Measurements from ENCODE around the gene RNF11. TPM values are rescaled to one million over a fixed set of nuclear protein-coding genes. Genes with fewer than 3 reads are reported as not detected.

Gene RNF11
- total and polyA plus RNA-seq, 11 donors, result 42.4 to 143 (median 107) TPM

DNA sequence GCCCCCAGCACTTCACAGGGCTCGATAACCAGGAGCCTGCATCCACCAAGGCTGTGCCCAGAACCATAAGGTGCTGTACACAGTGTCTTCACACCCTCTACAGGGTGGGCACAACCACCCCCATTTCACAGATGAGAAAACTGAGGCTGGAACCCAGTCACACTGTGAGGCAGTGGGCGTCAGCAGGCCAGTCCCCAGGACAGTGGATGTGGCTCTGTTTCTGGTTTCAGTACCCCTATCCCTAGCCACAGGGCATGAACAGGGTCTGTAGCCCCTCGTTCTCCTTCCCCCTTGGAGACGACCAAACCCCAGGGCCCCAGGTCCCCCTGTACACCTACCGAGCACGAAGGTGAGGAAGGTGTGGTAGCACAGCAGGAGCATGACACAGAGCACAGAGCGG lies 66.7 kb downstream of the RNF11 start:
- H3K27ac ChIP-seq, result no peak overlapping the region
- no peaks in the 10 kb centered on the region for H3K36me3 ChIP-seq
- H3K27me3 ChIP-seq, result no peaks in the 10 kb centered on the region
- ATAC-seq (no peak), DNase-seq (no peak)
- H3K9me3 ChIP-seq, result no peaks in the 10 kb centered on the region
- WGBS, 4 donors, result 83 to 88% (median 86%) methylated on average over 6 to 7 of the region's 7 CpGs
- H3K4me3 ChIP-seq, result no peak overlapping the region
- H3K4me1 ChIP-seq, result peaks cover 0 to 17% (median 0%) of the 10 kb centered on the region in 12 donors
- intact Hi-C loops (cut with DNase I), result no loop called here
- TF ChIP-seq, protein P1, sequence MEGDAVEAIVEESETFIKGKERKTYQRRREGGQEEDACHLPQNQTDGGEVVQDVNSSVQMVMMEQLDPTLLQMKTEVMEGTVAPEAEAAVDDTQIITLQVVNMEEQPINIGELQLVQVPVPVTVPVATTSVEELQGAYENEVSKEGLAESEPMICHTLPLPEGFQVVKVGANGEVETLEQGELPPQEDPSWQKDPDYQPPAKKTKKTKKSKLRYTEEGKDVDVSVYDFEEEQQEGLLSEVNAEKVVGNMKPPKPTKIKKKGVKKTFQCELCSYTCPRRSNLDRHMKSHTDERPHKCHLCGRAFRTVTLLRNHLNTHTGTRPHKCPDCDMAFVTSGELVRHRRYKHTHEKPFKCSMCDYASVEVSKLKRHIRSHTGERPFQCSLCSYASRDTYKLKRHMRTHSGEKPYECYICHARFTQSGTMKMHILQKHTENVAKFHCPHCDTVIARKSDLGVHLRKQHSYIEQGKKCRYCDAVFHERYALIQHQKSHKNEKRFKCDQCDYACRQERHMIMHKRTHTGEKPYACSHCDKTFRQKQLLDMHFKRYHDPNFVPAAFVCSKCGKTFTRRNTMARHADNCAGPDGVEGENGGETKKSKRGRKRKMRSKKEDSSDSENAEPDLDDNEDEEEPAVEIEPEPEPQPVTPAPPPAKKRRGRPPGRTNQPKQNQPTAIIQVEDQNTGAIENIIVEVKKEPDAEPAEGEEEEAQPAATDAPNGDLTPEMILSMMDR (IDR thresholded peaks at IDR 0.05), result no peak
- TF ChIP-seq POLR2A (IDR thresholded peaks at IDR 0.05), result no peak

DNA sequence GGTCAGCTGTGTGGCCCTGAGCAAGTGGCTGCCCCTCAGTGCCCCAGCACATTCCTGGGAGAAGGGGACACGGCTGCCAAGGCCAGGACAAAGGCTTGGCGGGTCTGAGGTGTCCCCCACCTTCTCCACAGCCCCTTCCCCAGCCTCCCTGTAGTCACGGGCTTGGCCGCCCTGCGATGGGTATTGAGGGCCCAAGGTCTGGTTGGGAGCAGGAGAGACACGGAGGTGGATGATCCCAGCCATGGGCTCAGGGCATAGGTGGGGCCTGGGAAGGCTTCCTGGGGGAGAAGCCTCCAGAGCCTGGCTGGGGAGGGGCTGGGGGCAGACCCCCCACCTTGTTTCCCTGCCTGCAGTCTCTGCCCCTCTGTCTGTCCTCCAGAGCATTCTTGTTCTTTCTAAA lies 67.2 kb downstream of the RNF11 start:
- intact Hi-C loops (cut with DNase I), result no loop called here
- 80 to 96% (median 94%) methylated on average over 1 to 6 of the region's 6 CpGs for WGBS, 4 donors
- H3K36me3 ChIP-seq, result no peaks in the 10 kb centered on the region
- peaks cover 0 to 17% (median 0%) of the 10 kb centered on the region in 12 donors for H3K4me1 ChIP-seq
- no peaks in the 10 kb centered on the region for H3K27me3 ChIP-seq
- ATAC-seq (no peak), DNase-seq (no peak)
- no peaks in the 10 kb centered on the region for H3K9me3 ChIP-seq
- no peak overlapping the region for H3K4me3 ChIP-seq
- peak overlapping the region in 1 of 12 donors; percentile 52 for H3K27ac ChIP-seq
- TF ChIP-seq POLR2A (IDR thresholded peaks at IDR 0.05), result no peak
- TF ChIP-seq, protein P1 (IDR thresholded peaks at IDR 0.05), result no peak

DNA sequence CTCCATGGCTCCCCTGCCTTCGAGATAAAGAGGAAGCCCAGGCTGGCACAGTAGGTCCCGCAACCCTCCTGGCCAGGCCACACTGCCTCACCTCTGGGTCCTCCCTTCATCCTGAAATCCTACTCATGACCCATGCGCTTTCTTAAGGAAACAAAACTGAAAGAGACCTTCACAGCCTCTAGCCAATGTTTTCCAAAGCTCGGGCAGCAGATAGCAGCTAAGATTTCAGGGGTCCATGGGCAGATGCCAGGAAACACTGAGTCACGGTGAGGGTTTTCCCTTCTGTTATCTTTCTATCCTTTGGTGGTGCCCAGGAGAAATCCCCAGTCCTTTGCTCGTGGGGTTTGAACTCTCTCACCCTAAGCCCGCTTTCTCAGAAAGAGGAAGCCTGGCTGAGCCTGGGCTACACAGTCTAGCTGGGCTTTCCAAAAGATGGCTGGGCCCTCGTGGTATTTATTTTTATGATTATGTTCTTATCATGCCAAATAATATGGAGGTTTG lies 67.7 kb downstream of the RNF11 start:
- no peak for ATAC-seq

DNA sequence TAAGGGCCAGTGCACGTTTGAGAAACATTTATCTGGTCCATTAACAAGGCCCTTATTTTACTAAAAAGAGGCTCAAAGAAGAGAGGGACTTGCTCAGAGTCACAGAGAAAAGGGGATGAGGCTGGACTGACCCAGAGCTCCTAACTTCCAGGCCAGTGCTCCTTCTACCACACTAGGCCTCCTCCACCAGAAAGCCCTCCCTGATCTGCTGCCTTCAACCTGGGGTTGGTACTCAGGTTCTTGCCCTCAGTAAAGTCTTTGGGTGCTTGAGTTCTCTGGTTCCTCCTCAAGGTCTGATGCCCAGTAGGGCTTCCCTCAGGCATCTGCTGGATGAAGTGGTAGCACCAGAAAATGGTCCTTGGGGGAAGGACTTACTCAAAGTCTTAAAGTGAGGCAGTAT lies 68.3 kb downstream of the RNF11 start:
- Histone ChIP-seq H3K9me3 (no peaks in the 10 kb centered on the region), H3K4me1 (peaks cover 0 to 17% (median 0%) of the 10 kb centered on the region in 12 donors), H3K4me3 (no peak overlapping the region), H3K27ac (no peak overlapping the region), H3K27me3 (no peaks in the 10 kb centered on the region), H3K36me3 (no peaks in the 10 kb centered on the region)
- DNase-seq (no peak), ATAC-seq (no peak)
- WGBS, 4 donors, result 66 to 77% (median 72%) methylated on average over 1 of the region's 1 CpG
- no peak for TF ChIP-seq POLR2A (IDR thresholded peaks at IDR 0.05)
- TF ChIP-seq, protein P1 (IDR thresholded peaks at IDR 0.05), result no peak
- intact Hi-C loops (cut with DNase I), result no loop called here

More for the DNA sequence above, 67.7 kb downstream of the RNF11 start:
- peak overlapping the region in 1 of 12 donors; percentile 20 for H3K4me3 ChIP-seq
- TF ChIP-seq, protein P1 (IDR thresholded peaks at IDR 0.05), result no peak
- WGBS, 4 donors, result 59 to 72% (median 66%) methylated on average over 8 of the region's 8 CpGs
- H3K27ac ChIP-seq, result peak overlapping the region in 1 of 12 donors; percentile 52
- peaks cover 0 to 17% (median 0%) of the 10 kb centered on the region in 12 donors for H3K4me1 ChIP-seq
- no peaks in the 10 kb centered on the region for H3K36me3 ChIP-seq
- DNase-seq, result no peak
- intact Hi-C loops (cut with DNase I), result no loop called here
- no peaks in the 10 kb centered on the region for H3K27me3 ChIP-seq
- no peaks in the 10 kb centered on the region for H3K9me3 ChIP-seq

All from heart left ventricle (tissue), 16 donors.